HepG2 (cell line): Measurements from ENCODE around the gene HAS3. TPM values are rescaled to one million over a fixed set of nuclear protein-coding genes. Genes with fewer than 3 reads are reported as not detected.

Experiments used
- BHLHE40 ChIP-seq: IDR thresholded peaks from 2 replicates; pipeline ENCODE4 v1.6.1; 2011; ENCODE audit warnings: low read length, improper control_type of control experiment
- FOSL2 ChIP-seq: sonication (generic); formaldehyde crosslinking; IDR thresholded peaks from 2 replicates; pipeline ENCODE4 v1.4.0; 2020; ENCODE audit warnings: missing genetic modification reagents
- GABPA ChIP-seq, 2 experiments: IDR thresholded peaks; 2 replicates each; pipeline ENCODE4 v1.6.1; 2011 to 2016; ENCODE audit warnings: low read depth in 2 of 2, low read length in 1 of 2, missing biosample characterization in 1 of 2, missing genetic modification characterization in 1 of 2
- GATAD1 ChIP-seq: IDR thresholded peaks from 2 replicates; pipeline ENCODE4 v1.6.1; 2016; ENCODE audit warnings: missing genetic modification reagents, missing compliant biosample characterization
- KMT2B ChIP-seq: IDR thresholded peaks from 2 replicates; pipeline ENCODE4 v1.6.1; 2016; ENCODE audit warnings: missing genetic modification reagents, missing compliant biosample characterization
- MEIS2 ChIP-seq: sonication (generic); formaldehyde crosslinking; IDR thresholded peaks from 2 replicates; pipeline ENCODE4 v1.9.0; 2021; ENCODE audit warnings: mild to moderate bottlenecking, missing genetic modification reagents
- PITX1 ChIP-seq: sonication (generic); formaldehyde crosslinking; IDR thresholded peaks from 2 replicates; pipeline ENCODE4 v1.5.1; 2020; ENCODE audit warnings: mild to moderate bottlenecking, missing genetic modification reagents
- PLSCR1 ChIP-seq: sonication (generic); formaldehyde crosslinking; IDR thresholded peaks from 2 replicates; pipeline ENCODE4 v1.5.0; 2020; ENCODE audit warnings: missing genetic modification reagents, mild to moderate bottlenecking, borderline replicate concordance
- POLR2G ChIP-seq: fragments of 200-400 bp; formaldehyde crosslinking; IDR thresholded peaks from 2 replicates; pipeline ENCODE4 v1.6.1; 2018; ENCODE audit warnings: mild to moderate bottlenecking, low read depth, low read length, moderate library complexity
- RCOR2 ChIP-seq: IDR thresholded peaks from 2 replicates; pipeline ENCODE4 v1.6.1; 2016; ENCODE audit warnings: missing biosample characterization, missing genetic modification reagents
- SIX1 ChIP-seq: sonication (generic); formaldehyde crosslinking; IDR thresholded peaks from 2 replicates; pipeline ENCODE4 v1.4.0; 2020; ENCODE audit warnings: missing genetic modification reagents, borderline replicate concordance
- SOX13 ChIP-seq, 3 experiments: fragments of 450-650 bp in 1 of 3; sonication (generic) in 1 of 3; formaldehyde crosslinking in 1 of 3; IDR thresholded peaks in 2 of 3; conservative IDR thresholded peaks in 1 of 3; 2 replicates each; pipeline versions ENCODE4 v1.5.0 to v1.6.1; 2016 to 2020; ENCODE audit warnings: antibody characterized with exemption in 1 of 3, mild to moderate bottlenecking in 1 of 3, missing compliant biosample characterization in 1 of 3, missing genetic modification reagents in 1 of 3, moderate library complexity in 1 of 3
- TEAD3 ChIP-seq: optimal IDR thresholded peaks from 2 replicates; pipeline ENCODE3; 2016; ENCODE audit warnings: borderline replicate concordance
- TMF1 ChIP-seq: sonication (generic); formaldehyde crosslinking; IDR thresholded peaks from 2 replicates; pipeline ENCODE4 v1.8.1; 2022; ENCODE audit warnings: low read depth, missing genetic modification reagents
- ZNF484 ChIP-seq: sonication (generic); formaldehyde crosslinking; IDR thresholded peaks from 2 replicates; pipeline ENCODE4 v1.5.1; 2020; ENCODE audit warnings: mild to moderate bottlenecking, low read depth, missing genetic modification reagents, borderline replicate concordance
- ZNF547 ChIP-seq: sonication (generic); formaldehyde crosslinking; IDR thresholded peaks from 2 replicates; pipeline ENCODE4 v1.5.1; 2020; ENCODE audit warnings: mild to moderate bottlenecking, missing genetic modification reagents
- polyA plus RNA-seq, 8 experiments: library from polyadenylated mRNA; depleted of rRNA in 3 of 8; stranded (reverse) in 7 of 8; unstranded in 1 of 8; fragments of >200 nt; fragmentation: Illumina TruSeq in 4 of 8; extraction: Trizol in 4 of 8; gene quantifications; 2 replicates each; pipeline versions ENCODE4 v1.2.1 to v1.2.3, GENCODE V29; 2011 to 2016; ENCODE audit warnings: low read depth in 4 of 8, missing spikeins in 1 of 8, mixed read lengths in 1 of 8; ENCODE audit not compliant: insufficient read depth in 1 of 8
- total RNA-seq, 5 experiments: library from RNA; depleted of rRNA; stranded (reverse); fragments of >200 nt; fragmentation: Illumina TruSeq; extraction: Trizol; gene quantifications; 2 replicates each; pipeline ENCODE4 v1.2.3, GENCODE V29; 2016; ENCODE audit warnings: low read depth in 1 of 5
- TF ChIP-seq, protein P1 (sequence below): sonication (generic); formaldehyde crosslinking; IDR thresholded peaks from 2 replicates; pipeline ENCODE4 v1.4.0; 2020; ENCODE audit warnings: missing genetic modification reagents, borderline replicate concordance
- TF ChIP-seq, protein P2 (sequence below): sonication (generic); formaldehyde crosslinking; IDR thresholded peaks from 2 replicates; pipeline ENCODE4 v1.8.0; 2022; ENCODE audit warnings: mild to moderate bottlenecking, missing genetic modification reagents, moderate library complexity
- TF ChIP-seq, protein P3 (sequence below): sonication (generic); formaldehyde crosslinking; IDR thresholded peaks from 2 replicates; pipeline ENCODE4 v1.4.0; 2020; ENCODE audit warnings: missing genetic modification reagents

Gene HAS3
- total and polyA plus RNA-seq, 2 of the 13 experiments (the other 11 are each of a cell fraction or from before 2014, with no cell fraction given) = 0.04 to 0.30 TPM

- TF ChIP-seq, protein P1, sequence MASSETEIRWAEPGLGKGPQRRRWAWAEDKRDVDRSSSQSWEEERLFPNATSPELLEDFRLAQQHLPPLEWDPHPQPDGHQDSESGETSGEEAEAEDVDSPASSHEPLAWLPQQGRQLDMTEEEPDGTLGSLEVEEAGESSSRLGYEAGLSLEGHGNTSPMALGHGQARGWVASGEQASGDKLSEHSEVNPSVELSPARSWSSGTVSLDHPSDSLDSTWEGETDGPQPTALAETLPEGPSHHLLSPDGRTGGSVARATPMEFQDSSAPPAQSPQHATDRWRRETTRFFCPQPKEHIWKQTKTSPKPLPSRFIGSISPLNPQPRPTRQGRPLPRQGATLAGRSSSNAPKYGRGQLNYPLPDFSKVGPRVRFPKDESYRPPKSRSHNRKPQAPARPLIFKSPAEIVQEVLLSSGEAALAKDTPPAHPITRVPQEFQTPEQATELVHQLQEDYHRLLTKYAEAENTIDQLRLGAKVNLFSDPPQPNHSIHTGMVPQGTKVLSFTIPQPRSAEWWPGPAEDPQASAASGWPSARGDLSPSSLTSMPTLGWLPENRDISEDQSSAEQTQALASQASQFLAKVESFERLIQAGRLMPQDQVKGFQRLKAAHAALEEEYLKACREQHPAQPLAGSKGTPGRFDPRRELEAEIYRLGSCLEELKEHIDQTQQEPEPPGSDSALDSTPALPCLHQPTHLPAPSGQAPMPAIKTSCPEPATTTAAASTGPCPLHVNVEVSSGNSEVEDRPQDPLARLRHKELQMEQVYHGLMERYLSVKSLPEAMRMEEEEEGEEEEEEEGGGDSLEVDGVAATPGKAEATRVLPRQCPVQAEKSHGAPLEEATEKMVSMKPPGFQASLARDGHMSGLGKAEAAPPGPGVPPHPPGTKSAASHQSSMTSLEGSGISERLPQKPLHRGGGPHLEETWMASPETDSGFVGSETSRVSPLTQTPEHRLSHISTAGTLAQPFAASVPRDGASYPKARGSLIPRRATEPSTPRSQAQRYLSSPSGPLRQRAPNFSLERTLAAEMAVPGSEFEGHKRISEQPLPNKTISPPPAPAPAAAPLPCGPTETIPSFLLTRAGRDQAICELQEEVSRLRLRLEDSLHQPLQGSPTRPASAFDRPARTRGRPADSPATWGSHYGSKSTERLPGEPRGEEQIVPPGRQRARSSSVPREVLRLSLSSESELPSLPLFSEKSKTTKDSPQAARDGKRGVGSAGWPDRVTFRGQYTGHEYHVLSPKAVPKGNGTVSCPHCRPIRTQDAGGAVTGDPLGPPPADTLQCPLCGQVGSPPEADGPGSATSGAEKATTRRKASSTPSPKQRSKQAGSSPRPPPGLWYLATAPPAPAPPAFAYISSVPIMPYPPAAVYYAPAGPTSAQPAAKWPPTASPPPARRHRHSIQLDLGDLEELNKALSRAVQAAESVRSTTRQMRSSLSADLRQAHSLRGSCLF (CRISPR knock-in tag) = 0 out of 2 replicates have a peak, but pooled peaks have one; percentile 39
- peak; percentile 65 for TF ChIP-seq BHLHE40
- peak; percentile 88 for TF ChIP-seq GATAD1 (CRISPR knock-in tag)
- peak; percentile 29; the same call in 1 of the 2 replicates for TF ChIP-seq MEIS2 (CRISPR knock-in tag)
- TF ChIP-seq PITX1 (CRISPR knock-in tag) = peak; percentile 61; the same call in 1 of the 2 replicates
- TF ChIP-seq ZNF484 = no peak
- TF ChIP-seq ZNF547 (CRISPR knock-in tag) = no peak; the same call in 1 of the 2 replicates
- TF ChIP-seq TEAD3 (CRISPR knock-in tag) = no peak
- TF ChIP-seq, protein P2, sequence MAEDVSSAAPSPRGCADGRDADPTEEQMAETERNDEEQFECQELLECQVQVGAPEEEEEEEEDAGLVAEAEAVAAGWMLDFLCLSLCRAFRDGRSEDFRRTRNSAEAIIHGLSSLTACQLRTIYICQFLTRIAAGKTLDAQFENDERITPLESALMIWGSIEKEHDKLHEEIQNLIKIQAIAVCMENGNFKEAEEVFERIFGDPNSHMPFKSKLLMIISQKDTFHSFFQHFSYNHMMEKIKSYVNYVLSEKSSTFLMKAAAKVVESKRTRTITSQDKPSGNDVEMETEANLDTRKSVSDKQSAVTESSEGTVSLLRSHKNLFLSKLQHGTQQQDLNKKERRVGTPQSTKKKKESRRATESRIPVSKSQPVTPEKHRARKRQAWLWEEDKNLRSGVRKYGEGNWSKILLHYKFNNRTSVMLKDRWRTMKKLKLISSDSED = peak; percentile 49; the same call in 1 of the 2 replicates
- no peak for TF ChIP-seq SIX1 (CRISPR knock-in tag)
- TF ChIP-seq KMT2B = peak; percentile 94
- TF ChIP-seq, protein P3, sequence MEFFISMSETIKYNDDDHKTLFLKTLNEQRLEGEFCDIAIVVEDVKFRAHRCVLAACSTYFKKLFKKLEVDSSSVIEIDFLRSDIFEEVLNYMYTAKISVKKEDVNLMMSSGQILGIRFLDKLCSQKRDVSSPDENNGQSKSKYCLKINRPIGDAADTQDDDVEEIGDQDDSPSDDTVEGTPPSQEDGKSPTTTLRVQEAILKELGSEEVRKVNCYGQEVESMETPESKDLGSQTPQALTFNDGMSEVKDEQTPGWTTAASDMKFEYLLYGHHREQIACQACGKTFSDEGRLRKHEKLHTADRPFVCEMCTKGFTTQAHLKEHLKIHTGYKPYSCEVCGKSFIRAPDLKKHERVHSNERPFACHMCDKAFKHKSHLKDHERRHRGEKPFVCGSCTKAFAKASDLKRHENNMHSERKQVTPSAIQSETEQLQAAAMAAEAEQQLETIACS (CRISPR knock-in tag) = peak; percentile 94
- TF ChIP-seq PLSCR1 (CRISPR knock-in tag) = 0 out of 2 replicates have a peak, but pooled peaks have one; percentile 54
- TF ChIP-seq GABPA (IDR thresholded peaks at IDR 0.05; ENCODE audit: low read depth, low read length) = peak; percentile 96
- TF ChIP-seq GABPA (CRISPR knock-in tag; IDR thresholded peaks at IDR 0.05; ENCODE audit: low read depth) = peak; percentile 90
- TF ChIP-seq POLR2G = peak; percentile 97
- no peak for TF ChIP-seq RCOR2 (CRISPR knock-in tag)
- TF ChIP-seq FOSL2 (CRISPR knock-in tag) = peak; percentile 7; the same call in 1 of the 2 replicates
- peak; percentile 90; the same call in 1 of the 2 replicates for TF ChIP-seq TMF1 (CRISPR knock-in tag)
- peak; percentile 28; the same call in 1 of the 2 replicates for TF ChIP-seq SOX13 (IDR thresholded peaks at IDR 0.05)
- 0 out of 4 replicates have a peak, but pooled peaks of 1 of the 2 experiments have one; percentile 23 for TF ChIP-seq SOX13 (CRISPR knock-in tag; conservative IDR thresholded peaks at IDR 0.05 in 1 of 2, IDR thresholded peaks at IDR 0.05 in 1 of 2)
Observed at GRCh38 chr16:69132424-69133252, 27.2 kb downstream of the HAS3 start, which contains the start of the genes CHTF8 and UTP4 (continued).
